Measurements from ENCODE around the gene ADAM8. TPM values are rescaled to one million over a fixed set of nuclear protein-coding genes. Genes with fewer than 3 reads are reported as not detected.

Gene ADAM8
- total and polyA plus RNA-seq, 2 of the 8 experiments (the other 6 are each of a cell fraction or from before 2014, with no cell fraction given) = 4.6 TPM

- no peak overlapping the region for H3K23ac ChIP-seq (ENCODE audit: insufficient read length)
- no peak overlapping the region for H3K14ac ChIP-seq (ENCODE audit: insufficient read length)
- H3K4me1 ChIP-seq (replicated peaks in 1 of 4; ENCODE audit: control insufficient read depth in 3 of 4, insufficient read depth in 4 of 4, low read length in 3 of 4) = peaks cover 0 to 6% (median 4%) of the 10 kb centered on the region in 4 experiments; a peak in 4 of 7 replicates
- H3K27ac ChIP-seq (ENCODE audit: low read depth, low read length) = no peak overlapping the region
- ChIA-PET POLR2A (ENCODE audit: partially characterized antibody) (interaction anchor here (0.6 to 1.6 kb wide), 3 partner anchors 12 to 37 kb away, joined by 3 to 7 read pairs (median 6); no protein-coding TSS in a partner anchor), CTCF (ENCODE audit: partially characterized antibody) (interaction anchor here (0.7 to 1.1 kb wide), 3 partner anchors 9 to 42 kb away, joined by 3 to 5 read pairs (median 4); no protein-coding TSS in a partner anchor)
- H3K23me2 ChIP-seq (ENCODE audit: low read depth, low read length) = peaks cover 9% of the 10 kb centered on the region; the same call in 1 of the 2 replicates
- H4K5ac ChIP-seq (ENCODE audit: insufficient read length, low read depth, low read length) = no peak overlapping the region
- no peak overlapping the region for H4K91ac ChIP-seq (replicated peaks; ENCODE audit: insufficient read length, low read length)
- TF ChIP-seq KDM1A (IDR thresholded peaks at IDR 0.05; ENCODE audit: borderline replicate concordance, low read length) = no peak
- no peak for TF ChIP-seq CBX8 (IDR thresholded peaks at IDR 0.05; ENCODE audit: borderline replicate concordance, low read depth, low read length)
- no peak for TF ChIP-seq MAFK (IDR thresholded peaks at IDR 0.05; ENCODE audit: low read depth, low read length)
- TF ChIP-seq CTCF (IDR thresholded peaks at IDR 0.05; ENCODE audit: control extremely low read depth in 1 of 3, insufficient read depth in 1 of 3, low read depth in 1 of 3, low read length in 3 of 3) = no peak
- no peak for TF ChIP-seq POU5F1 (IDR thresholded peaks at IDR 0.05; ENCODE audit: low read depth, low read length)
- no peak for TF ChIP-seq FOSL1 (IDR thresholded peaks at IDR 0.05; ENCODE audit: insufficient read depth, low read depth, low read length)
- no peak for DNase-seq (ENCODE audit: low read depth in 1 of 2, low spot score in 2 of 2)
- no peak overlapping the region for H2AK5ac ChIP-seq (ENCODE audit: low read depth, low read length)
- H2AFZ ChIP-seq (ENCODE audit: low read length) = no peak overlapping the region
- peaks cover 5 to 12% of the 10 kb centered on the region in 2 experiments for H4K20me1 ChIP-seq (replicated peaks in 1 of 2; ENCODE audit: control insufficient read depth in 1 of 2, insufficient read depth in 2 of 2, low read length in 2 of 2)
- H2BK5ac ChIP-seq (ENCODE audit: low read depth, low read length) = no peak overlapping the region
- H3K36me3 ChIP-seq (ENCODE audit: control insufficient read depth in 2 of 4, insufficient read depth in 4 of 4, low read length in 3 of 4) = peaks cover 4 to 22% (median 6%) of the 10 kb centered on the region in 4 experiments; a peak in 7 of 8 replicates
- H2BK12ac ChIP-seq (ENCODE audit: low read depth, low read length) = no peak overlapping the region
- H3K9ac ChIP-seq (replicated peaks in 1 of 4; ENCODE audit: extremely low read depth in 1 of 4, low read depth in 3 of 4, low read length in 3 of 4) = 0 out of 7 replicates have a peak overlapping the region, but pooled peaks of 1 of the 4 experiments have one; percentile 14
- H3K56ac ChIP-seq (replicated peaks; ENCODE audit: insufficient read length, low read depth, low read length) = no peak overlapping the region
- H3K27me3 ChIP-seq (replicated peaks in 1 of 4; ENCODE audit: control insufficient read depth in 3 of 4, extremely low read depth in 1 of 4, insufficient read depth in 3 of 4, low read length in 3 of 4) = no peaks in the 10 kb centered on the region
- peak overlapping the region; percentile 85 to 88 for H3K4me2 ChIP-seq (ENCODE audit: insufficient read depth in 1 of 2, low read depth in 2 of 2, low read length in 2 of 2)
- no peak overlapping the region for H2BK15ac ChIP-seq (ENCODE audit: low read length)
- peaks cover 21% of the 10 kb centered on the region for H3K79me1 ChIP-seq (ENCODE audit: low read depth, low read length)
- no peak for FAIRE-seq
- no peak overlapping the region for H4K8ac ChIP-seq (ENCODE audit: extremely low read depth, insufficient read depth, low read length)
- no peak overlapping the region for H3K18ac ChIP-seq (ENCODE audit: extremely low read depth, low read length)
- no peak overlapping the region for H2BK120ac ChIP-seq (replicated peaks; ENCODE audit: low read depth, low read length)
- WGBS, 2 experiments (ENCODE audit: extremely low coverage in 1 of 2, insufficient coverage in 1 of 2, insufficient read length in 1 of 2, insufficient replicate concordance in 2 of 2, low coverage in 1 of 2, low lambda C conversion rate in 2 of 2, missing lambda C conversion rate in 1 of 2) = 94% methylated on average over 33 of the region's 33 CpGs; no CpG with 5 or more reads in 1 of the 2 experiments
- no peaks in the 10 kb centered on the region for H3K9me3 ChIP-seq (ENCODE audit: insufficient read depth in 2 of 2, low read depth in 1 of 2, low read length in 1 of 2)
- H3K4ac ChIP-seq (replicated peaks; ENCODE audit: insufficient read length, low read depth, low read length) = no peak overlapping the region
- H3K4me3 ChIP-seq (ENCODE audit: extremely low read depth in 1 of 4, insufficient read depth in 2 of 4, low read depth in 3 of 4, low read length in 4 of 4) = peak overlapping the region in 3 of 4 experiments; percentile 14 to 84 (median 29); a peak in 4 of 8 replicates
- no peak overlapping the region for H2BK20ac ChIP-seq (ENCODE audit: low read length)
- peaks cover 3 to 27% of the 10 kb centered on the region in 2 experiments; a peak in 3 of 4 replicates for H3K79me2 ChIP-seq (ENCODE audit: control insufficient read depth in 1 of 2, insufficient read depth in 2 of 2, low read length in 2 of 2)
Observed at GRCh38 chr10:133309720-133310398, 33.2 kb upstream of the ADAM8 start.
